ENCODE measurements around the gene HDAC11.

DNA sequence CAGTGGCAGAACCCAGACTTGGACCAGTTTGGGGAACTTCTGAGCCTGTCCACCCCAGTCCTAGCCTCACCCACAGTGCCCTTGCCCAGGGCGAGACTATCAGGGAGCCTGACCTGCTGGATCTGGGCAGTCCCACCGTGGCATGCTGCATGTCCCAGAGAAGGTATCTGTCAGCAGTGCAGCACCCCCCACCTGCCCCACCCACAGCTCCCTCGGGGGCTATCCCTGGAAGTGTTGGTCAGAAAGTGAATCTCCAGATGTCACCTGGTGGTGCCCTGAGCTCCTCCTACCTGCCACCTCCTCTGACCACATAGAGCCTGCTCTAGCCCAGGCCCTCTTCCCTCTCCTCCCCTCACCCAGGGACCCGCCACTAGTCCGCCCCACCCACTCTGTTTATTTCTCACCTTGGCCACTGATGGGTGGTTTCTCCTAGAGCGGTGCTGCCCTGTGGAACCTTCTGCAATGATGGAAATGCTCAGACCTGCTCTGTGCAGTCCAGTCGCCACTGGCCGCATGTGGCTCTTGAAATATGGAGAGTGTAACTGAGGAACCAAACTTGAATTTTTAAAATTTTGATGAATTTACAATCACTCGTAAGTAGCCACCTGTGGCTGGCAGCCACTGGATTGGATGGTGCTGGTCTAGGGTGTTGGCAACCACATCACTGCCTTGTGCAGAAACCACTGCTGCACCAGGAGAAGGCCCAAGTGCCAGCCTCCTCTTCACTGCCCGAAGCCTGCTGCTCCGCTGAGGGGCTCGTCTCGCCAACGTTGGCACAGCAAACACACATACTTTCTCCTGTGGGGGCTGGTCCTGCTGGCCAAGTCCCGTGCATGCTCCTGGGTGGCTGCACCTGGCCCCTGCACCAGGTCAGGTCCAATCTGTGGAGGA is 13.1 kb downstream of the HDAC11 start:
- no peak for TF ChIP-seq POU5F1 (IDR thresholded peaks at IDR 0.05; ENCODE audit: borderline replicate concordance, low read depth, low read length, partially characterized antibody)
- no peak for TF ChIP-seq SP1 (CRISPR knock-in tag; IDR thresholded peaks at IDR 0.05)
- TF ChIP-seq CREM (IDR thresholded peaks at IDR 0.05; ENCODE audit: low read depth) = no peak
- no peak for TF ChIP-seq HEY1 (CRISPR knock-in tag; IDR thresholded peaks at IDR 0.05; ENCODE audit: borderline replicate concordance)
- TF ChIP-seq, protein P1, sequence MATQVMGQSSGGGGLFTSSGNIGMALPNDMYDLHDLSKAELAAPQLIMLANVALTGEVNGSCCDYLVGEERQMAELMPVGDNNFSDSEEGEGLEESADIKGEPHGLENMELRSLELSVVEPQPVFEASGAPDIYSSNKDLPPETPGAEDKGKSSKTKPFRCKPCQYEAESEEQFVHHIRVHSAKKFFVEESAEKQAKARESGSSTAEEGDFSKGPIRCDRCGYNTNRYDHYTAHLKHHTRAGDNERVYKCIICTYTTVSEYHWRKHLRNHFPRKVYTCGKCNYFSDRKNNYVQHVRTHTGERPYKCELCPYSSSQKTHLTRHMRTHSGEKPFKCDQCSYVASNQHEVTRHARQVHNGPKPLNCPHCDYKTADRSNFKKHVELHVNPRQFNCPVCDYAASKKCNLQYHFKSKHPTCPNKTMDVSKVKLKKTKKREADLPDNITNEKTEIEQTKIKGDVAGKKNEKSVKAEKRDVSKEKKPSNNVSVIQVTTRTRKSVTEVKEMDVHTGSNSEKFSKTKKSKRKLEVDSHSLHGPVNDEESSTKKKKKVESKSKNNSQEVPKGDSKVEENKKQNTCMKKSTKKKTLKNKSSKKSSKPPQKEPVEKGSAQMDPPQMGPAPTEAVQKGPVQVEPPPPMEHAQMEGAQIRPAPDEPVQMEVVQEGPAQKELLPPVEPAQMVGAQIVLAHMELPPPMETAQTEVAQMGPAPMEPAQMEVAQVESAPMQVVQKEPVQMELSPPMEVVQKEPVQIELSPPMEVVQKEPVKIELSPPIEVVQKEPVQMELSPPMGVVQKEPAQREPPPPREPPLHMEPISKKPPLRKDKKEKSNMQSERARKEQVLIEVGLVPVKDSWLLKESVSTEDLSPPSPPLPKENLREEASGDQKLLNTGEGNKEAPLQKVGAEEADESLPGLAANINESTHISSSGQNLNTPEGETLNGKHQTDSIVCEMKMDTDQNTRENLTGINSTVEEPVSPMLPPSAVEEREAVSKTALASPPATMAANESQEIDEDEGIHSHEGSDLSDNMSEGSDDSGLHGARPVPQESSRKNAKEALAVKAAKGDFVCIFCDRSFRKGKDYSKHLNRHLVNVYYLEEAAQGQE (IDR thresholded peaks at IDR 0.05; ENCODE audit: borderline replicate concordance) = no peak
- TF ChIP-seq, protein P1 (CRISPR knock-in tag; IDR thresholded peaks at IDR 0.05; ENCODE audit: low read depth) = no peak
- no peak for TF ChIP-seq EZH2 (IDR thresholded peaks at IDR 0.05; ENCODE audit: borderline replicate concordance, low read depth, low read length)
- TF ChIP-seq CBFB (CRISPR knock-in tag; IDR thresholded peaks at IDR 0.05) = no peak
- no peak for TF ChIP-seq TCF7 (IDR thresholded peaks at IDR 0.05; ENCODE audit: borderline replicate concordance)
- TF ChIP-seq YY1 (IDR thresholded peaks at IDR 0.05; ENCODE audit: borderline replicate concordance in 1 of 3, control insufficient read depth in 1 of 3, extremely low read depth in 1 of 3, insufficient read depth in 3 of 3, insufficient read length in 1 of 3, insufficient replicate concordance in 2 of 3, low read depth in 1 of 3, low read length in 2 of 3) = no peak
- TF ChIP-seq TEAD4 (IDR thresholded peaks at IDR 0.05; ENCODE audit: low read length) = no peak
- TF ChIP-seq TEAD4 (CRISPR knock-in tag; IDR thresholded peaks at IDR 0.05; ENCODE audit: borderline replicate concordance) = no peak
- no peak for TF ChIP-seq CHCHD3 (CRISPR knock-in tag; IDR thresholded peaks at IDR 0.05)
- TF ChIP-seq, protein P2, sequence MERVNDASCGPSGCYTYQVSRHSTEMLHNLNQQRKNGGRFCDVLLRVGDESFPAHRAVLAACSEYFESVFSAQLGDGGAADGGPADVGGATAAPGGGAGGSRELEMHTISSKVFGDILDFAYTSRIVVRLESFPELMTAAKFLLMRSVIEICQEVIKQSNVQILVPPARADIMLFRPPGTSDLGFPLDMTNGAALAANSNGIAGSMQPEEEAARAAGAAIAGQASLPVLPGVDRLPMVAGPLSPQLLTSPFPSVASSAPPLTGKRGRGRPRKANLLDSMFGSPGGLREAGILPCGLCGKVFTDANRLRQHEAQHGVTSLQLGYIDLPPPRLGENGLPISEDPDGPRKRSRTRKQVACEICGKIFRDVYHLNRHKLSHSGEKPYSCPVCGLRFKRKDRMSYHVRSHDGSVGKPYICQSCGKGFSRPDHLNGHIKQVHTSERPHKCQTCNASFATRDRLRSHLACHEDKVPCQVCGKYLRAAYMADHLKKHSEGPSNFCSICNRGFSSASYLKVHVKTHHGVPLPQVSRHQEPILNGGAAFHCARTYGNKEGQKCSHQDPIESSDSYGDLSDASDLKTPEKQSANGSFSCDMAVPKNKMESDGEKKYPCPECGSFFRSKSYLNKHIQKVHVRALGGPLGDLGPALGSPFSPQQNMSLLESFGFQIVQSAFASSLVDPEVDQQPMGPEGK (CRISPR knock-in tag; IDR thresholded peaks at IDR 0.05; ENCODE audit: borderline replicate concordance) = no peak
- TF ChIP-seq ATF1 (CRISPR knock-in tag; IDR thresholded peaks at IDR 0.05) = no peak
- no peak for TF ChIP-seq ATF1 (tag; IDR thresholded peaks at IDR 0.05)
- TF ChIP-seq, protein P3, sequence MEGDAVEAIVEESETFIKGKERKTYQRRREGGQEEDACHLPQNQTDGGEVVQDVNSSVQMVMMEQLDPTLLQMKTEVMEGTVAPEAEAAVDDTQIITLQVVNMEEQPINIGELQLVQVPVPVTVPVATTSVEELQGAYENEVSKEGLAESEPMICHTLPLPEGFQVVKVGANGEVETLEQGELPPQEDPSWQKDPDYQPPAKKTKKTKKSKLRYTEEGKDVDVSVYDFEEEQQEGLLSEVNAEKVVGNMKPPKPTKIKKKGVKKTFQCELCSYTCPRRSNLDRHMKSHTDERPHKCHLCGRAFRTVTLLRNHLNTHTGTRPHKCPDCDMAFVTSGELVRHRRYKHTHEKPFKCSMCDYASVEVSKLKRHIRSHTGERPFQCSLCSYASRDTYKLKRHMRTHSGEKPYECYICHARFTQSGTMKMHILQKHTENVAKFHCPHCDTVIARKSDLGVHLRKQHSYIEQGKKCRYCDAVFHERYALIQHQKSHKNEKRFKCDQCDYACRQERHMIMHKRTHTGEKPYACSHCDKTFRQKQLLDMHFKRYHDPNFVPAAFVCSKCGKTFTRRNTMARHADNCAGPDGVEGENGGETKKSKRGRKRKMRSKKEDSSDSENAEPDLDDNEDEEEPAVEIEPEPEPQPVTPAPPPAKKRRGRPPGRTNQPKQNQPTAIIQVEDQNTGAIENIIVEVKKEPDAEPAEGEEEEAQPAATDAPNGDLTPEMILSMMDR (IDR thresholded peaks at IDR 0.05 in 2 of 3, conservative IDR thresholded peaks at IDR 0.05 in 1 of 3; ENCODE audit: insufficient read depth in 2 of 3, low read depth in 1 of 3, low read length in 3 of 3) = no peak

Data from K562 (cell line).